HCT116 (cell line): Measurements from ENCODE around the gene ETV7. TPM values are rescaled to one million over a fixed set of nuclear protein-coding genes. Genes with fewer than 3 reads are reported as not detected.

Experiments used
- ATAC-seq: fragments of 200-7000 bp; cut with Tn5 transposase; 2 replicates; pipeline ENCODE4 v1.9.1; 2020; ENCODE audit warnings: mild to moderate bottlenecking, moderate library complexity
- BruUV-seq: library from RNA; stranded (reverse); fragments of 400-500 nt; replicated peaks from 2 replicates; lab custom pipeline; 2021; lab: Mats Ljungman, UMichigan
- CTCF ChIA-PET: fragments of 300-600 bp; sonication (Branson Sonifier 250); formaldehyde crosslinking; loops from one replicate; lab custom pipeline; 2021; ENCODE audit warnings: antibody characterized with exemption; lab: Charles Lee
- POLR2A ChIA-PET: fragments of 300-600, 350-600 bp; sonication (Branson Sonifier 250); formaldehyde crosslinking; loops from one replicate; lab custom pipeline; 2021; ENCODE audit warnings: antibody characterized with exemption; lab: Charles Lee
- RAD21 ChIA-PET, 2 experiments: fragments of 300-600 bp; sonication (Branson Sonifier 250); formaldehyde crosslinking; loops; one replicate each; lab custom pipeline; 2023; ENCODE audit warnings: low total read pairs in 2 of 2; ENCODE audit not compliant: uncharacterized antibody in 2 of 2, unreplicated experiment in 2 of 2, low non-redundant PET in 1 of 2; lab: Charles Lee
- DNase-seq: peaks from one replicate; pipeline ENCODE4 v3.0.0-alpha.2; 2010; ENCODE audit warnings: low read depth, low spot score
- H2AFZ ChIP-seq: fragments of 200-600 bp; shearing (Covaris generic), sonication (generic); 2 replicates; pipeline ENCODE4 v1.6.1; 2017; ENCODE audit warnings: low read depth, mixed run types, mixed read lengths, antibody characterized with exemption, low read length; ENCODE audit not compliant: poor library complexity, severe bottlenecking
- H3K27ac ChIP-seq: 2 replicates; pipeline ENCODE4 v1.5.1; 2012; ENCODE audit warnings: low read depth, low read length
- H3K27me3 ChIP-seq: fragments of 200-600 bp; sonication (generic); 2 replicates; pipeline ENCODE4 v1.6.1; 2016; ENCODE audit warnings: mixed run types, low read length, mixed read lengths; ENCODE audit not compliant: insufficient read depth
- H3K36me3 ChIP-seq, 2 experiments: fragments of 200-500 bp in 1 of 2; fragments of 200-600 bp in 1 of 2; sonication (Bioruptor generic) in 1 of 2; sonication (generic) in 1 of 2; 2 replicates each; pipeline versions ENCODE4 v1.5.1 to v1.6.1; 2014 to 2016; ENCODE audit warnings: low read length in 2 of 2, inconsistent platforms in 1 of 2, mixed read lengths in 1 of 2, mixed run types in 1 of 2; ENCODE audit not compliant: insufficient read depth in 2 of 2, control insufficient read depth in 1 of 2
- H3K4me1 ChIP-seq, 2 experiments: fragments of 200-600 bp in 1 of 2; sonication (generic) in 1 of 2; 2 replicates each; pipeline versions ENCODE4 v1.5.1 to v1.6.1; 2012 to 2017; ENCODE audit warnings: low read length in 2 of 2, inconsistent platforms in 1 of 2, mild to moderate bottlenecking in 1 of 2, mixed read lengths in 1 of 2, mixed run types in 1 of 2, moderate library complexity in 1 of 2; ENCODE audit not compliant: insufficient read depth in 2 of 2, control insufficient read depth in 1 of 2
- H3K4me2 ChIP-seq: fragments of 200-600 bp; sonication (generic); 2 replicates; pipeline ENCODE4 v1.6.1; 2017; ENCODE audit warnings: mixed run types, low read length, mixed read lengths
- H3K4me3 ChIP-seq, 2 experiments: fragments of 200-600 bp in 1 of 2; sonication (generic) in 1 of 2; replicated peaks in 1 of 2; 2 replicates each; pipeline ENCODE4 v1.5.1; 2011 to 2016; ENCODE audit warnings: low read length in 2 of 2, control low read depth in 1 of 2, low read depth in 1 of 2, mild to moderate bottlenecking in 1 of 2, mixed read lengths in 1 of 2, mixed run types in 1 of 2
- H3K79me2 ChIP-seq: fragments of 200-600 bp; sonication (generic); 2 replicates; pipeline ENCODE4 v1.6.1; 2017; ENCODE audit warnings: mild to moderate bottlenecking, mixed run types, low read length, moderate library complexity, mixed read lengths; ENCODE audit not compliant: insufficient read depth
- H3K9ac ChIP-seq: fragments of 200-600 bp; sonication (generic); 2 replicates; pipeline ENCODE4 v1.6.1; 2016; ENCODE audit warnings: low read length, mixed read lengths
- H3K9me2 ChIP-seq: fragments of 200-600 bp; sonication (generic), shearing (Covaris generic); 2 replicates; pipeline ENCODE4 v1.6.1; 2017; ENCODE audit warnings: mixed run types, mild to moderate bottlenecking, moderate library complexity; ENCODE audit not compliant: insufficient read depth
- H3K9me3 ChIP-seq, 2 experiments: fragments of 200-500 bp in 1 of 2; fragments of 200-600 bp in 1 of 2; sonication (Bioruptor generic) in 1 of 2; sonication (generic) in 1 of 2; 2 replicates each; pipeline ENCODE4 v1.6.1; 2014 to 2017; ENCODE audit warnings: low read length in 2 of 2, mixed read lengths in 2 of 2, inconsistent platforms in 1 of 2, low read depth in 1 of 2, mild to moderate bottlenecking in 1 of 2, mixed run types in 1 of 2, moderate library complexity in 1 of 2; ENCODE audit not compliant: control insufficient read depth in 1 of 2, insufficient read depth in 1 of 2
- H4K20me1 ChIP-seq: fragments of 200-600 bp; sonication (generic), shearing (Covaris generic); 2 replicates; pipeline ENCODE4 v1.6.1; 2017; ENCODE audit warnings: mixed run types, mild to moderate bottlenecking, moderate library complexity; ENCODE audit not compliant: insufficient read depth
- CBX3 ChIP-seq: IDR thresholded peaks from 2 replicates; pipeline ENCODE4 v1.6.1; 2012; ENCODE audit warnings: low read depth
- CEBPB ChIP-seq: IDR thresholded peaks from 2 replicates; pipeline ENCODE4 v1.6.1; 2012; ENCODE audit warnings: low read depth
- EGR1 ChIP-seq: IDR thresholded peaks from 2 replicates; pipeline ENCODE4 v1.6.1; 2012; ENCODE audit warnings: low read depth
- EZH2 ChIP-seq: fragments of 200-600 bp; sonication (generic); IDR thresholded peaks from 2 replicates; pipeline ENCODE4 v1.6.1; 2017; ENCODE audit warnings: antibody characterized with exemption, mixed run types
- FOSL1 ChIP-seq: IDR thresholded peaks from 2 replicates; pipeline ENCODE4 v1.6.1; 2012; ENCODE audit warnings: low read depth
- JUND ChIP-seq: IDR thresholded peaks from 2 replicates; pipeline ENCODE4 v1.6.1; 2012
- POLR2A ChIP-seq: IDR thresholded peaks from 2 replicates; pipeline ENCODE4 v1.7.0; 2011; ENCODE audit warnings: borderline replicate concordance; ENCODE audit not compliant: insufficient read depth, insufficient read length; ENCODE audit errors: extremely low read depth
- POLR2AphosphoS5 ChIP-seq: IDR thresholded peaks from 2 replicates; pipeline ENCODE4 v1.6.1; 2011; ENCODE audit warnings: mild to moderate bottlenecking, low read depth, low read length, moderate library complexity
- SP1 ChIP-seq: IDR thresholded peaks from 2 replicates; pipeline ENCODE4 v1.6.1; 2012; ENCODE audit warnings: low read depth
- SRF ChIP-seq: IDR thresholded peaks from 2 replicates; pipeline ENCODE4 v1.6.1; 2012; ENCODE audit warnings: low read depth
- TCF7L2 ChIP-seq: IDR thresholded peaks from 2 replicates; pipeline ENCODE4 v1.7.0; 2011; ENCODE audit warnings: borderline replicate concordance, inconsistent platforms; ENCODE audit not compliant: insufficient read depth, insufficient read length; ENCODE audit errors: extremely low read depth
- ZNF274 ChIP-seq: fragments of 200-500 bp; sonication (Bioruptor generic); IDR thresholded peaks from 2 replicates; pipeline ENCODE4 v1.6.1; 2014; ENCODE audit warnings: mild to moderate bottlenecking, low read depth, low read length, inconsistent platforms
- intact Hi-C: fragments of 100-400 bp; cut with micrococcal nuclease; formaldehyde crosslinking; loops from 2 replicates; pipeline ENCODE4 v1.10.0; 2022
- total RNA-seq: library from RNA; stranded (reverse); gene quantifications from one replicate; pipeline ENCODE4 v1.2.1, GENCODE V29; 2021; ENCODE audit not compliant: unreplicated experiment
- TF ChIP-seq, protein P1 (sequence below): IDR thresholded peaks from 2 replicates; pipeline ENCODE4 v1.6.1; 2011; ENCODE audit warnings: mild to moderate bottlenecking, low read length, moderate library complexity; ENCODE audit not compliant: insufficient replicate concordance; ENCODE audit errors: extremely low read depth
- TF ChIP-seq, protein P2 (sequence below): IDR thresholded peaks from 2 replicates; pipeline ENCODE4 v1.6.1; 2012

Gene ETV7
- total RNA-seq, 1 experiment from 2014 or later, result 1.0 TPM

DNA sequence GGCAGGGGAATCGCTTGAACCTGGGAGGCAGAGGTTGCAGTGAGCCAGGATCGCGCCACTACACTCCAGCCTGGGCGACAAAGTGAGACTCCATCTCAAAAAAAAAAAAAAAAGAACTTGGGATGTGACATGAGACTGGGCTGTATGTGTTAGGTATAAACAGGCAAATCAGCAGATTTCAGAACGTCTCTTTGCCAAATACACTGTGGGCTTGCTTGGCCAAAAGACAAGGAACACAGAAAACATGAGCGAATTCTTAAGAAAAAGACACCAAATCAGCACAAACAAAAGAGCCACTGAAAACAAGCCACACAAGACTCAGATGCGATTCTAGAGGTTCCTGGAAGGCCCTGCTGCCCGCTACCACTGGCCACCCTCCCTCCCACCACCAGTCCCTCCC is 12.5 kb downstream of the ETV7 start:
- Histone ChIP-seq H2AFZ (no peak overlapping the region), H3K27me3 (no peaks in the 10 kb centered on the region), H3K4me1 (no peaks in the 10 kb centered on the region), H3K36me3 (no peaks in the 10 kb centered on the region), H3K9me2 (no peaks in the 10 kb centered on the region), H3K27ac (no peak overlapping the region), H3K4me2 (no peak overlapping the region), H3K9ac (no peak overlapping the region), H3K9me3 (no peaks in the 10 kb centered on the region), H4K20me1 (no peaks in the 10 kb centered on the region), H3K79me2 (no peaks in the 10 kb centered on the region), H3K4me3 (no peak overlapping the region)
- TF ChIP-seq EGR1 (no peak), CBX3 (no peak), JUND (no peak), CEBPB (no peak), POLR2AphosphoS5 (no peak), SRF (no peak), FOSL1 (no peak), TCF7L2 (no peak), POLR2A (no peak), ZNF274 (no peak), SP1 (no peak), EZH2 (no peak)
- TF ChIP-seq, protein P1, sequence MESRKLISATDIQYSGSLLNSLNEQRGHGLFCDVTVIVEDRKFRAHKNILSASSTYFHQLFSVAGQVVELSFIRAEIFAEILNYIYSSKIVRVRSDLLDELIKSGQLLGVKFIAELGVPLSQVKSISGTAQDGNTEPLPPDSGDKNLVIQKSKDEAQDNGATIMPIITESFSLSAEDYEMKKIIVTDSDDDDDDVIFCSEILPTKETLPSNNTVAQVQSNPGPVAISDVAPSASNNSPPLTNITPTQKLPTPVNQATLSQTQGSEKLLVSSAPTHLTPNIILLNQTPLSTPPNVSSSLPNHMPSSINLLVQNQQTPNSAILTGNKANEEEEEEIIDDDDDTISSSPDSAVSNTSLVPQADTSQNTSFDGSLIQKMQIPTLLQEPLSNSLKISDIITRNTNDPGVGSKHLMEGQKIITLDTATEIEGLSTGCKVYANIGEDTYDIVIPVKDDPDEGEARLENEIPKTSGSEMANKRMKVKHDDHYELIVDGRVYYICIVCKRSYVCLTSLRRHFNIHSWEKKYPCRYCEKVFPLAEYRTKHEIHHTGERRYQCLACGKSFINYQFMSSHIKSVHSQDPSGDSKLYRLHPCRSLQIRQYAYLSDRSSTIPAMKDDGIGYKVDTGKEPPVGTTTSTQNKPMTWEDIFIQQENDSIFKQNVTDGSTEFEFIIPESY, result no peak
- TF ChIP-seq, protein P2, sequence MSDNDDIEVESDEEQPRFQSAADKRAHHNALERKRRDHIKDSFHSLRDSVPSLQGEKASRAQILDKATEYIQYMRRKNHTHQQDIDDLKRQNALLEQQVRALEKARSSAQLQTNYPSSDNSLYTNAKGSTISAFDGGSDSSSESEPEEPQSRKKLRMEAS, result no peak
- intact Hi-C loops, result no loop called here
- ATAC-seq (no peak), DNase-seq (no peak)
- ChIA-PET CTCF (no interaction called here), POLR2A (no interaction called here), RAD21 (interaction anchor here in 1 of 2 experiments (1.1 kb wide), 1 partner anchor 12 kb away, joined by 4 read pairs; no protein-coding TSS in a partner anchor)
- BruUV-seq, result no TSS peak
